ENCODE results near the gene SLC7A14.

Gene SLC7A14

GRCh38 chr3:170560717-170561382, 25.0 kb downstream of the SLC7A14 start:
- no peak overlapping the region for H3K27ac Mint-ChIP-seq
- peaks cover 8% of the 10 kb centered on the region for H3K4me1 Mint-ChIP-seq
- no peak for TF ChIP-seq CTCF (IDR thresholded peaks at IDR 0.05)
- H3K36me3 Mint-ChIP-seq (ENCODE audit: low read depth): no peaks in the 10 kb centered on the region
- no peaks in the 10 kb centered on the region for H3K9me3 Mint-ChIP-seq
- no peak overlapping the region for H3K4me3 Mint-ChIP-seq
- no peak for DNase-seq
- H3K27me3 Mint-ChIP-seq (ENCODE audit: low read depth, poor library complexity): peaks cover 3% of the 10 kb centered on the region

- no peak for TF ChIP-seq CTCF (IDR thresholded peaks at IDR 0.05)
- H3K27me3 Mint-ChIP-seq (ENCODE audit: low read depth, poor library complexity): peaks cover 3% of the 10 kb centered on the region
- no peak for DNase-seq
- H3K4me3 Mint-ChIP-seq: no peak overlapping the region
- H3K27ac Mint-ChIP-seq: no peak overlapping the region
- H3K9me3 Mint-ChIP-seq: no peaks in the 10 kb centered on the region
- H3K36me3 Mint-ChIP-seq (ENCODE audit: low read depth): no peaks in the 10 kb centered on the region
- peaks cover 8% of the 10 kb centered on the region for H3K4me1 Mint-ChIP-seq
Measured at GRCh38 chr3:170560296-170560695, 25.6 kb downstream of the SLC7A14 start.

GRCh38 chr3:170558427-170558826, 27.4 kb downstream of the SLC7A14 start:
- Mint-ChIP-seq H3K9me3 (no peaks in the 10 kb centered on the region), H3K4me1 (no peaks in the 10 kb centered on the region), H3K27ac (no peak overlapping the region), H3K36me3 (ENCODE audit: low read depth) (no peaks in the 10 kb centered on the region), H3K27me3 (ENCODE audit: low read depth, poor library complexity) (peaks cover 3% of the 10 kb centered on the region), H3K4me3 (no peak overlapping the region)
- TF ChIP-seq CTCF (IDR thresholded peaks at IDR 0.05): no peak
- no peak for DNase-seq

GRCh38 chr3:170555329-170555728, 30.5 kb downstream of the SLC7A14 start:
- Mint-ChIP-seq H3K4me1 (no peaks in the 10 kb centered on the region), H3K4me3 (no peak overlapping the region), H3K36me3 (ENCODE audit: low read depth) (no peaks in the 10 kb centered on the region), H3K27me3 (ENCODE audit: low read depth, poor library complexity) (no peaks in the 10 kb centered on the region), H3K9me3 (no peaks in the 10 kb centered on the region), H3K27ac (no peak overlapping the region)
- no peak for DNase-seq
- no peak for TF ChIP-seq CTCF (IDR thresholded peaks at IDR 0.05)

GRCh38 chr3:170553788-170554757, 31.8 kb downstream of the SLC7A14 start:
- no peak overlapping the region for H3K4me3 Mint-ChIP-seq
- TF ChIP-seq CTCF (IDR thresholded peaks at IDR 0.05): no peak
- H3K9me3 Mint-ChIP-seq: no peaks in the 10 kb centered on the region
- peaks cover 3% of the 10 kb centered on the region for H3K27me3 Mint-ChIP-seq (ENCODE audit: low read depth, poor library complexity)
- no peaks in the 10 kb centered on the region for H3K36me3 Mint-ChIP-seq (ENCODE audit: low read depth)
- H3K4me1 Mint-ChIP-seq: no peaks in the 10 kb centered on the region
- no peak overlapping the region for H3K27ac Mint-ChIP-seq
- DNase-seq: no peak
